HG02763 (cell line): ENCODE measurements around the gene SLC6A18.
"Not testable (repeated sequence)": the region's sequence is repeated elsewhere in the genome, so short reads cannot be mapped to it uniquely, and the experiment has no call there.

Source experiments
- ATAC-seq: cut with Tn5 transposase; IDR thresholded peaks from one replicate; pipeline ENCODE4 v1.9.1; 2021; ENCODE audit warnings: mild to moderate bottlenecking, moderate library complexity; ENCODE audit not compliant: unreplicated experiment

SLC6A18 gene

DNA sequence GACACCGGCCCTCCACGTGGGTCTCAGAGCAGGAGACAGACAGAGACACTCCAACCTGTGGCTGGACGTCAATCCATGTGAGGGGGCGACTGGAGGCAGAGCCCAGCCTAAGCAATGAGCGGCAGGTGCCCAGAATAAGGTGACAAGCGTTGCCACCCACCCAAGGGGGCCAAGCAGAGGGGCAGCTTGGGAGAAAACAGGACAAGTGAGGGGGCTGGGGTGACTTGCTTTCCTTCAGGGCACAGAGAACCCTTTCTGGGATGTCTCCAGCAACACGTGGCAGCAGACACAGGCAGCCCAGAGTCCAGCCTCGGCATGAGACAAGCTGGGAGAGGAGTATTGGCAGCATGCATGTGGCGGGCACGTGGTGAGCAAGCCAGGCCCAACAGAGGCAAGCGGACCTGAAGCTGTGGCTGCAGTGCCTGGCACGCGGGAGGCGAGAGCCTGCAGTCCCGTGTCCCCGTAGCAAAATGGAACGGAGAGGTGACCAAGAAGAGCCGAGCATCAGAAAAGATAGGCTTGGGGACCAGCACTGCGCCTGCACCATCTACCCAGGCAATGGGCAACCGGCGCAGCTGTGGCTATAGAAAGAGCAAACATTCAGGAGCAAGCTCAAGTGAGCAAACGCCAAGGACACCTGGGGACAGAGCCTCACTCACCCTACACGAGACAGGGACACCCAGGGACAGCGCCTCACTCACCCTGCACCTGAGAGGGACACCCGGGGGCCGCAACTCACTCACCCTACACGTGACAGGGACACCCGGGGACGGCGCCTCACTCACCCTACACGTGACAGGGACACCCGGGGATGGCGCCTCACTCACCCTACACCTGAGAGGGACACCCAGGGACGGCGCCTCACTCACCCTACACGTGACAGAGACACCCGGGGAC lies 63.5 kb downstream of the SLC6A18 start:
- no peak for ATAC-seq

DNA sequence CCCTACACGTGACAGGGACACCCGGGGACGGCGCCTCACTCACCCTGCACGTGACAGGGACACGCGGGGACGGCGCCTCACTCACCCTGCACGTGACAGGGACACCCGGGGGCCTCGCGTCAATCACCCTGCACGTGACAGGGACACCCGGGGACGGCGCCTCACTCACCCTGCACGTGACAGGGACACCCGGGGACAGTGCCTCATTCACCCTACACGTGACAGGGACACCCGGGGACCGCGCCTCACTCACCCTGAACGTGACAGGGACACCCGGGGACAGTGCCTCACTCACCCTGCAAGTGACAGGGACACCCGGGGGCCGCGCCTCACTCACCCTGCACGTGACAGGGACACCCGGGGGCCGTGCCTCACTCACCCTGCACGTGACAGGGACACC lies 64.4 kb downstream of the SLC6A18 start:
- not testable (repeated sequence) for ATAC-seq

DNA sequence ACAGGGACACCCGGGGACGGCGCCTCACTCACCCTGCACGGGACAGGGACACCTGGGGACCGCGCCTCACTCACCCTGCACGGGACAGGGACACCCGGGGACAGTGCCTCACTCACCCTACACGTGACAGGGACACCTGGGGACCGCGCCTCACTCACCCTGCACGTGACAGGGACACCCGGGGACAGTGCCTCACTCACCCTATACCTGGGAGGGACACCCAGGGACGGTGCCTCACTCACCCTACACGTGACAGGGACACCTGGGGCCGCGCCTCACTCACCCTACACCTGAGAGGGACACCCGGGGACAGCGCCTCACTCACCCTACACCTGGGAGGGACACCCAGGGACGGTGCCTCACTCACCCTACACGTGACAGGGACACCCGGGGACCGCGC lies 65.8 kb downstream of the SLC6A18 start:
- not testable (repeated sequence) for ATAC-seq

DNA sequence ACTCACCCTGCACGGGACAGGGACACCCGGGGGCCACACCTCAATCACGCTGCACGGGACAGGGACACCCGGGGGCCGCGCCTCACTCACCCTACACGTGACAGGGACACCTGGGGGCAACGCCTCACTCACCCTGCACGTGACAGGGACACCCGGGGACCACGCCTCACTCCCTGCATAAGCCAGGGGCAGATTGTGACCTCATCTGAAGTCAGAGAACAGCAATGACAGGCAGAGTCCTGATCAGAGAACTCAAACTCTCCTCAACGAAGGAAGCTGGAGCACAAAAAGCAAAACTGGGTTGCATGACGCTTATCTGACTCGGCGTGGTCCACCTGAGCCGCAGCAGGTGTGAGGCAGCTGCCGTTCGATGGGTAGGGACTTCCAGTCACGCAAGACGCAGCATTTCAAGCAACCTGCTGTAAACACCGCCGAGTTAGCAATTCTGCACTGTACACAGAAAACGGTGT lies 66.5 kb downstream of the SLC6A18 start:
- no peak for ATAC-seq

DNA sequence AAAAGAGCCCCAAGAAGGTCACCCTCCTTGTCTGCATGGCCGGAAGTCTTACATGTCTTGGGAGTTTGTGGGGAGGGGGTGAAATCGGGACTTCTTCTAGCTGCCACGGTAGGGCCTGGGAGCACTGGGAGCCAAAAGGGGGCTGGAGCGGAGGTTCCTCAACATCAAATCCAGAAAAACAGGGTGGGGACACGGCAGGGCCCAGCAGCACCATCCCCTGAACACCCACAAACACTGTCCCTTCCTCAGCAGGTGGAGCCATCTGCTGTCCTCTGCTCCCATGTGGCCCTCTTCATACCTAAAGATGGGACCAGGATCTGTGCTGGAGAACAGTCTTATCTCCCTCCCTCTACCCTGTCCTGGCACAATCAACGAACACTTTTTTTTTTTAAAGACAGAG lies 67.0 kb downstream of the SLC6A18 start:
- no peak for ATAC-seq

DNA sequence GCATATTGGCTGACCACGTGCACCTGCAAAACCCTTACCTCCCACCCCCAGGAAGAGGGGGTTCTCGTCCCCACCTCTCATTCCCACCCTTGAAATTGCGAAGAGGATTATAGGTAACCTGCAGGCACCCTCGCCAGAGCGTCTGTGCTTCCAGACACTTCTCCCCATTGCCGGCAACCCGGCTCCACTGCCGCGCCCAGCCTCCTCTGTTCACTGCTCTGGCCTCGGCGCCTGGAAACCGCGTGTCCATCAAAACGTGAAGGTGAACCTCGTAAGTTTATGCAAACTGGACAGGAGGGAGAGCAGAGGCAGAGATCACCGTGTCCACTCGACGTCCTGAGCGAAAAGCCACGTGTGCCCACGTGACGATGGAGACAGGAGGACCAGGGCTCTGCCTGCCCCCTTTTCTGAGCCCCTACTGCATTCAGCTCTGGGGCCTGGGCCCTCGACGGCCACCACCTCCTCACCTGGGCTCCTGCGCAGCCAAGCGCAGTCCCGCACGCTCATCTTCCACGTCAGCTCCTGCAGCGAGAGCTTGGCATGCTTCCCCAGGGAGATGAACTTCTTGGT lies 67.8 kb downstream of the SLC6A18 start:
- no peak for ATAC-seq

DNA sequence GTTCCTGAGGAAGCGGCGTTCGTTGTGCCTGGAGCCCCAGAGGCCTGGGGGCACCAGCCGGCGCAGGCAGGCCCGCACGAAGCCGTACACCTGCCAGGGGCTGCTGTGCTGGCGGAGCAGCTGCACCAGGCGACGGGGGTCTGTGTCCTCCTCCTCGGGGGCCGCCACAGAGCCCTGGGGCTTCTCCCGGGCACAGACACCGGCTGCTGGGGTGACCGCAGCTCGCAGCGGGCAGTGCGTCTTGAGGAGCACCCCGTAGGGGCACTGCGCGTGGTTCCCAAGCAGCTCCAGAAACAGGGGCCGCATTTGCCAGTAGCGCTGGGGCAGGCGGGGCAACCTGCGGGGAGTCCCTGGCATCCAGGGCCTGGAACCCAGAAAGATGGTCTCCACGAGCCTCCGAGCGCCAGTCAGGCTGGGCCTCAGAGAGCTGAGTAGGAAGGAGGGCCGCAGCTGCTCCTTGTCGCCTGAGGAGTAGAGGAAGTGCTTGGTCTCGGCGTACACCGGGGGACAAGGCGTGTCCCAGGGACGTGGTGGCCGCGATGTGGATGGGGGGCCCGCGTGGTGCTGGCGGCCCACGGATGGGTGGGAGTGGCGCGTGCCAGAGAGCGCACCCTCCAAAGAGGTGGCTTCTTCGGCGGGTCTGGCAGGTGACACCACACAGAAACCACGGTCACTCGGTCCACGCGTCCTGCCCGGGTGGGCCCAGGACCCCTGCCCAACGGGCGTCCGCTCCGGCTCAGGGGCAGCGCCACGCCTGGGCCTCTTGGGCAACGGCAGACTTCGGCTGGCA lies 68.4 kb downstream of the SLC6A18 start:
- ATAC-seq = no peak

DNA sequence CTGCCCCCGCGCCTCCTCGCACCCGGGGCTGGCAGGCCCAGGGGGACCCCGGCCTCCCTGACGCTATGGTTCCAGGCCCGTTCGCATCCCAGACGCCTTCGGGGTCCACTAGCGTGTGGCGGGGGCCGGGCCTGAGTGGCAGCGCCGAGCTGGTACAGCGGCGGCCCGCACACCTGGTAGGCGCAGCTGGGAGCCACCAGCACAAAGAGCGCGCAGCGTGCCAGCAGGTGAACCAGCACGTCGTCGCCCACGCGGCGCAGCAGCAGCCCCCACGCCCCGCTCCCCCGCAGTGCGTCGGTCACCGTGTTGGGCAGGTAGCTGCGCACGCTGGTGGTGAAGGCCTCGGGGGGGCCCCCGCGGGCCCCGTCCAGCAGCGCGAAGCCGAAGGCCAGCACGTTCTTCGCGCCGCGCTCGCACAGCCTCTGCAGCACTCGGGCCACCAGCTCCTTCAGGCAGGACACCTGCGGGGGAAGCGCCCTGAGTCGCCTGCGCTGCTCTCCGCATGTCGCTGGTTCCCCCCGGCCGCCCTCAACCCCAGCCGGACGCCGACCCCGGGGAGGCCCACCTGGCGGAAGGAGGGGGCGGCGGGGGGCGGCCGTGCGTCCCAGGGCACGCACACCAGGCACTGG lies 69.1 kb downstream of the SLC6A18 start:
- ATAC-seq = no peak

DNA sequence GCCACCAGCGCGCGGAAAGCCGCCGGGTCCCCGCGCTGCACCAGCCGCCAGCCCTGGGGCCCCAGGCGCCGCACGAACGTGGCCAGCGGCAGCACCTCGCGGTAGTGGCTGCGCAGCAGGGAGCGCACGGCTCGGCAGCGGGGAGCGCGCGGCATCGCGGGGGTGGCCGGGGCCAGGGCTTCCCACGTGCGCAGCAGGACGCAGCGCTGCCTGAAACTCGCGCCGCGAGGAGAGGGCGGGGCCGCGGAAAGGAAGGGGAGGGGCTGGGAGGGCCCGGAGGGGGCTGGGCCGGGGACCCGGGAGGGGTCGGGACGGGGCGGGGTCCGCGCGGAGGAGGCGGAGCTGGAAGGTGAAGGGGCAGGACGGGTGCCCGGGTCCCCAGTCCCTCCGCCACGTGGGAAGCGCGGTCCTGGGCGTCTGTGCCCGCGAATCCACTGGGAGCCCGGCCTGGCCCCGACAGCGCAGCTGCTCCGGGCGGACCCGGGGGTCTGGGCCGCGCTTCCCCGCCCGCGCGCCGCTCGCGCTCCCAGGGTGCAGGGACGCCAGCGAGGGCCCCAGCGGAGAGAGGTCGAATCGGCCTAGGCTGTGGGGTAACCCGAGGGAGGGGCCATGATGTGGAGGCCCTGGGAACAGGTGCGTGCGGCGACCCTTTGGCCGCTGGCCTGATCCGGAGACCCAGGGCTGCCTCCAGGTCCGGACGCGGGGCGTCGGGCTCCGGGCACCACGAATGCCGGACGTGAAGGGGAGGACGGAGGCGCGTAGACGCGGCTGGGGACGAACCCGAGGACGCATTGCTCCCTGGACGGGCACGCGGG lies 69.9 kb downstream of the SLC6A18 start, which contains the start of gene TERT:
Gene TERT, minus strand, starts transcription at position 234 of the 815 bp plus-strand sequence. Its CDS starts 79 bp downstream, at position 155.
- ATAC-seq = no peak

DNA sequence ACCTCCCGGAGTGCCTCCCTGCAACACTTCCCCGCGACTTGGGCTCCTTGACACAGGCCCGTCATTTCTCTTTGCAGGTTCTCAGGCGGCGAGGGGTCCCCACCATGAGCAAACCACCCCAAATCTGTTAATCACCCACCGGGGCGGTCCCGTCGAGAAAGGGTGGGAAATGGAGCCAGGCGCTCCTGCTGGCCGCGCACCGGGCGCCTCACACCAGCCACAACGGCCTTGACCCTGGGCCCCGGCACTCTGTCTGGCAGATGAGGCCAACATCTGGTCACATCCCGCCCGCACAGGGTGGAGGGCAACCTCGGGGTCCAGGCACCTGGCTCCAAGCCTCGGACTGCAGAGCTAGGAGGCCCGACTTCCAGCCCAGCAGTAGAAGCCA lies 70.5 kb downstream of the SLC6A18 start:
- no peak for ATAC-seq
